Gastroesophageal sphincter (tissue), 4 donors: ENCODE results near the gene P2RX7. TPM values are rescaled to one million over a fixed set of nuclear protein-coding genes. Genes with fewer than 3 reads are reported as not detected.

Source experiments
- ATAC-seq: fragments of 150-250 bp; one replicate; pipeline ENCODE4 v1.9.1; 2016; ENCODE audit warnings: mild to moderate bottlenecking, moderate library complexity
- H3K27ac ChIP-seq, 4 donors: fragments of 200-600 bp; sonication (generic) in 3 of 4; 1 replicate in 3 of 4; 2 replicates in 1 of 4; pipeline ENCODE4 v1.5.1; 2016 to 2019
- H3K27me3 ChIP-seq: fragments of 200-600 bp; sonication (generic); one replicate; pipeline ENCODE4 v1.5.1; 2019
- H3K36me3 ChIP-seq, 2 donors: fragments of 200-600 bp; sonication (generic); one replicate each; pipeline ENCODE4 v1.5.1; 2019; ENCODE audit warnings: control low read depth in 1 of 2
- H3K4me1 ChIP-seq, 3 donors: fragments of 200-600 bp; sonication (generic); 1 replicate in 2 of 3; 2 replicates in 1 of 3; pipeline ENCODE4 v1.5.1; 2016 to 2019; ENCODE audit warnings: control low read depth in 2 of 3
- H3K4me3 ChIP-seq, 2 donors: fragments of 200-600 bp; sonication (generic); one replicate each; pipeline ENCODE4 v1.5.1; 2019; ENCODE audit warnings: mild to moderate bottlenecking in 1 of 2, moderate library complexity in 1 of 2
- H3K9me3 ChIP-seq, 3 donors: fragments of 200-600 bp; sonication (generic); one replicate each; pipeline ENCODE4 v1.5.1; 2017 to 2019; ENCODE audit warnings: control low read depth in 2 of 3
- EP300 ChIP-seq: sonication (generic); formaldehyde crosslinking; IDR thresholded peaks from one replicate; pipeline ENCODE4 v1.6.1; 2017; ENCODE audit warnings: antibody characterized with exemption, mild to moderate bottlenecking
- POLR2A ChIP-seq, 2 donors: fragments of 450-650 bp; IDR thresholded peaks; one replicate each; pipeline ENCODE4 v1.6.1; 2017; ENCODE audit warnings: antibody characterized with exemption in 2 of 2, mild to moderate bottlenecking in 2 of 2, moderate library complexity in 1 of 2
- POLR2AphosphoS5 ChIP-seq: sonication (generic); formaldehyde crosslinking; IDR thresholded peaks from one replicate; pipeline ENCODE4 v1.6.1; 2017; ENCODE audit warnings: antibody characterized with exemption
- WGBS, 2 donors: methylation state at CpG; one replicate each; pipeline ENCODE4 v1.1.5; 2018; ENCODE audit warnings: low coverage in 1 of 2; 5-methylcytosine and 5-hydroxymethylcytosine counted together
- total RNA-seq, 4 donors: library from RNA; depleted of rRNA; stranded (reverse); fragments of >200 nt; gene quantifications; one replicate each; pipeline ENCODE4 v1.1.0, GENCODE V29; 2016
- TF ChIP-seq, protein P1 (sequence below), 4 experiments: fragments of 200-600 bp in 2 of 4; fragments of 450-650 bp in 2 of 4; sonication (generic) in 1 of 4; IDR thresholded peaks; one replicate each; pipeline ENCODE4 v1.5.1; 2017 to 2019; ENCODE audit warnings: antibody characterized with exemption in 4 of 4, mild to moderate bottlenecking in 2 of 4, moderate library complexity in 2 of 4

The P2RX7 gene
- total RNA-seq, 4 donors from 2014 or later: 2.0 to 3.3 (median 3.0) TPM

DNA sequence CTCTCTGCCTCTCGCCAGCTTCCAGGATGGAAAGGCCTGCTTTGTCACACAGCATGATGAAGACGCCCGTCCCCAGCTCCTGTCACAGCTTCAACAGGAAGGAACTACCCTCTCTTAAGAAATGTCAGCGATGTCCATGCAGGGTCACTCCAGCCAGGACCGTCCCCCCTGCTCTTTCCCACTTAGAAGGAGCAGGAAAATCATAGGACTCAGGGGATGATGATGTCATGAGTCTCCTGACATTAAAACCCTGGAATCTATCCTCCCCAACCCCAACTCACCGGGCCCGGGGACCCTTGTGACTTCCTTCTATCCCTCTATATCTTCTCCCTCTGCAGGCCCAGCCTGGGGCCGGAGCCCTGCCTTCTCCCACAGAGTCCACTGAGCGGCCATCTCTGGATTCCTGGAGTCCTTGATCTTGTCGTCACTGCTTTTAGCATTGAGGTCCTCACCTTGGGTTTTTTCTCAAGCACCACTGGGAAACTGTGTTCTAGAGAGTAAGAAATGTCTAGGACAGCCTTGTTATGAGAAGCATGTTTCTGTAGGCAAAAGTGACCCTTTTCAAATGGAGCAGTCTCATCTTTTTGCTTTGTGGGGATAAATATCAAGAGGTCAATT, 42.8 kb upstream of the P2RX7 start:
- WGBS, 2 donors: 40 to 84% methylated on average over 1 to 10 of the region's 10 CpGs
- no peak for ATAC-seq
- TF ChIP-seq, protein P1, sequence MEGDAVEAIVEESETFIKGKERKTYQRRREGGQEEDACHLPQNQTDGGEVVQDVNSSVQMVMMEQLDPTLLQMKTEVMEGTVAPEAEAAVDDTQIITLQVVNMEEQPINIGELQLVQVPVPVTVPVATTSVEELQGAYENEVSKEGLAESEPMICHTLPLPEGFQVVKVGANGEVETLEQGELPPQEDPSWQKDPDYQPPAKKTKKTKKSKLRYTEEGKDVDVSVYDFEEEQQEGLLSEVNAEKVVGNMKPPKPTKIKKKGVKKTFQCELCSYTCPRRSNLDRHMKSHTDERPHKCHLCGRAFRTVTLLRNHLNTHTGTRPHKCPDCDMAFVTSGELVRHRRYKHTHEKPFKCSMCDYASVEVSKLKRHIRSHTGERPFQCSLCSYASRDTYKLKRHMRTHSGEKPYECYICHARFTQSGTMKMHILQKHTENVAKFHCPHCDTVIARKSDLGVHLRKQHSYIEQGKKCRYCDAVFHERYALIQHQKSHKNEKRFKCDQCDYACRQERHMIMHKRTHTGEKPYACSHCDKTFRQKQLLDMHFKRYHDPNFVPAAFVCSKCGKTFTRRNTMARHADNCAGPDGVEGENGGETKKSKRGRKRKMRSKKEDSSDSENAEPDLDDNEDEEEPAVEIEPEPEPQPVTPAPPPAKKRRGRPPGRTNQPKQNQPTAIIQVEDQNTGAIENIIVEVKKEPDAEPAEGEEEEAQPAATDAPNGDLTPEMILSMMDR (IDR thresholded peaks at IDR 0.05): no peak
- TF ChIP-seq POLR2A (IDR thresholded peaks at IDR 0.05): no peak
- TF ChIP-seq POLR2AphosphoS5: no peak
- no peak for TF ChIP-seq EP300
- H3K27me3 ChIP-seq: peaks cover 7% of the 10 kb centered on the region
- no peaks in the 10 kb centered on the region for H3K4me1 ChIP-seq
- no peak overlapping the region for H3K4me3 ChIP-seq
- H3K27ac ChIP-seq: no peak overlapping the region
- H3K9me3 ChIP-seq: no peaks in the 10 kb centered on the region
- no peaks in the 10 kb centered on the region for H3K36me3 ChIP-seq

DNA sequence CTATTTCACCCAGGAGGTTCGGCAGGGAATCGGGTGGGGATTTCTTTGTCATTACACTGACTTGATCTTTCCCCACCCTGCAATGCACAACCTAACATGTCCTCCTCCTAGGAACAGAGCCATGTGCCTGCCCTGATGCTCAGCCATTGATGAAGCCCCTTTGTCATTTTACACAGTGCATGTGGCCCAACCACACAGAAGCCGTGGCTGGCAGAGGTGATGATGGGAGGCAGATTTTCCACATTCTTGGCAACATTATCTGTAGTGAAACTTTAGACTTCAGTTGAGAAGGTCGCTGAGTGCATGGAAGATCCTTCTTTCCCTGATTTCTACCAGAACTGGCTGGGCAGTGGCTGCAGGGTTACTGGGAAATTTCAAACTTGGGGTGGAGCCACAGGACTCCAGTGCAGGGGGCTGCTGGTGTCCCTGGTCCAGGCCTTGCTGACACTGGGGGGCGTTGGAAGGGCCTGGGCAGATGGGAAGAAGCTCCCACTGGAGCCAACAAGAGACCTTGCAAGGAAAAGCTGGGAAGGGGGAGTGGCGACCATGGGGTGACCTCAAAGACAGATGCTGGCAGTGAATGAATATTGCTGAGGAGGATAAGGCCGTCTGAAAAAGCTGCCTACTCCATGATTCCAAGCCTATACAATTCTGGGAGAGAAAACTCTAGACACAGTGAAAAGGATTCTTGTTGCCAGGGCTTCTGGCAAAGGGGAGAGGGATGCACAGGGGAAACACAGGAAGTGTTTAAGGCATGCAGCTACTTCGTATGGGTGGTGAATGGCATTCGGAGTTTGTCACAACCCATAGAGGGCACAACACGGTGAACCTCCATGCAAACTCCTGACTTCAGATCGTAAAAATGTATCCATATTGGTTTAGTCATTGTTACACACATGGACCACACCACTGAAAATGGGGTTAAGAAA, 41.8 kb upstream of the P2RX7 start:
- Histone ChIP-seq H3K27ac (no peak overlapping the region), H3K9me3 (no peaks in the 10 kb centered on the region), H3K36me3 (no peaks in the 10 kb centered on the region), H3K4me1 (peaks cover 0 to 8% (median 4%) of the 10 kb centered on the region in 3 donors), H3K27me3 (peaks cover 16% of the 10 kb centered on the region), H3K4me3 (no peak overlapping the region)
- no peak for TF ChIP-seq POLR2AphosphoS5
- TF ChIP-seq EP300: no peak
- no peak for TF ChIP-seq POLR2A (IDR thresholded peaks at IDR 0.05)
- ATAC-seq: no peak
- 8 to 47% methylated on average over 3 to 7 of the region's 11 CpGs for WGBS, 2 donors

DNA sequence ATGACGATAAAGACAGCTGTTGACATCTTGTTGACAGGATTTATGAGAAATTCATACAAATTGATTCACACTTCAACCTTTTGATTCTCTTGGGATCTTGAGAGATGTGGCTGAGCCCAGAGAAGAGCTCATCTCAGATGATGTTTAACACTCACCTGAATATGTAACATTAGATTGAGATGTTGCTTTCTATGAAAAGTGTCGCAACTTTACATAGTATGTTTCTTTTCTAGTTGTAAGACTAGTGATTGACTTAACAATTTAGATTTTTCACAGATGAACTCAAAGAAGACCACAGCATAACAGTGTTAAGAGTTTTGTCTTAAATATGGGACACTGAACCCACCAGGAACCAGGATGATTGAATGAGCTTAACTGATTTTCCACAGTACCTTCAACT, 40.6 kb upstream of the P2RX7 start:
- peaks cover 26% of the 10 kb centered on the region for H3K27me3 ChIP-seq
- no peaks in the 10 kb centered on the region for H3K36me3 ChIP-seq
- H3K4me3 ChIP-seq: no peak overlapping the region
- H3K4me1 ChIP-seq: peaks cover 0 to 13% (median 4%) of the 10 kb centered on the region in 3 donors
- TF ChIP-seq POLR2A (IDR thresholded peaks at IDR 0.05) (no peak), POLR2AphosphoS5 (no peak), EP300 (no peak)
- TF ChIP-seq, protein P1 (IDR thresholded peaks at IDR 0.05): no peak
- WGBS, 2 donors: 88 to 90% methylated on average over 1 to 2 of the region's 2 CpGs
- no peak for ATAC-seq
- no peaks in the 10 kb centered on the region for H3K9me3 ChIP-seq
- H3K27ac ChIP-seq: no peak overlapping the region

DNA sequence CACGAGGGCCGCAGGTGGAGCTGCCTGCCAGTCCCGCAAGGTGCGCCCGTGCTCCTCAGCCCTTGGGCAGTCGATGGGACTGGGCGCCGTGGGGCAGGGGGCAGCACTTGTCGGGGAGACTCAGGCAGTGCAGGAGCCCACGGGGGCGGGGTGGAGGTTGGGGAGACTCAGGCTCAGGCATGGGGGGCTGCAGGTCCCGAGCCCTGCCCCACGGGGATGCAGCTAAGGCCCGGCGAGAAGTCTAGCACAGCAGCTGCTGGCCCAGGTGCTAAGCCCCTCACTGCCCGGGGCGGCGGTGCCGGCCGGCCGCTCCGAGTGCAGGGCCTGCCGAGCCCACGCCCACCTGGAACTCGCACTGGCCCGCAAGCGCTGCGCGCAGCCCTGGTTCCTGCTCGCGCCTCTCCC, 39.2 kb upstream of the P2RX7 start:
- TF ChIP-seq POLR2A (IDR thresholded peaks at IDR 0.05): no peak
- Histone ChIP-seq H3K27ac (no peak overlapping the region), H3K36me3 (no peaks in the 10 kb centered on the region), H3K4me1 (peaks cover 0 to 13% (median 4%) of the 10 kb centered on the region in 3 donors), H3K9me3 (no peaks in the 10 kb centered on the region), H3K27me3 (peaks cover 26% of the 10 kb centered on the region), H3K4me3 (no peak overlapping the region)
- no CpG with 5 or more reads among the region's 31 CpGs for WGBS, 2 donors
- ATAC-seq: no peak

DNA sequence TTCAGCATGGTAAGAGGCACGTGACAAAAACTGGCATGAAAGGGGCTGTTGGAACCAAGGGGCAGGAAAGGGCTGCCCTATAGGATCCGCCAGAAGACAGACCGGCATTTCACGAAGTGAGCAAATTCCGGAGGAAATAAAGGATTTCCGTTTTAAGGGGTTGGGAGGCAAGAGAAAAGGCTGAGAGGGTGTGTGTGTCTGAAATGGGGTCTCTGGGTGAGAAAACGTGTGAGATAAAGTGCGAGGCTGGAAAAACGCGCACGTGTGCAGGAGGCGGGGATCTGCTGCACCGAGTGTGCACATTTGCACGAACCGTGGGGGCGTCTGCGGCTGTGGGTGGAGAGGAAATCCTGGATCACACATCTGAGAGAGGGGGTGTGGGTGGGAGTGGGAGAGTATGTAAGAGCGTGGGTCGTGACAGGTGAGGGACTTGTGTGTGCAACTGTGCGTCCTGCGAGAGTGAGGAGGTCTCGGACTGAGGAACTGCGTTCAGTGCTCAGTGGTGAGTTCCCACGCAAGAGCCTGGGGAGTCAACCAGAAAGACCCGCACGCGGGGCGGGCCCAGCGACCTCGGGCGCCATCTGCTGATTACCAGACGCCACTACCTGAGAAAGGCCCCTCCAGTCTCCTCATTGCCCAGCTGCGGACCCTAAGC, 37.0 kb upstream of the P2RX7 start:
- Histone ChIP-seq H3K27me3 (peaks cover 26% of the 10 kb centered on the region), H3K36me3 (no peaks in the 10 kb centered on the region), H3K4me3 (peak overlapping the region in 1 of 2 donors; percentile 39), H3K9me3 (peaks cover 0 to 11% (median 0%) of the 10 kb centered on the region in 3 donors), H3K4me1 (peaks cover 0 to 13% (median 4%) of the 10 kb centered on the region in 3 donors), H3K27ac (no peak overlapping the region)
- TF ChIP-seq, protein P1 (IDR thresholded peaks at IDR 0.05): peak; percentile 47 to 87 (median 58)
- TF ChIP-seq POLR2AphosphoS5: no peak
- peak; percentile 83 for ATAC-seq
- 2 to 3% methylated on average over 23 to 32 of the region's 33 CpGs for WGBS, 2 donors
